HepG2 (cell line): ENCODE data around the gene RNF17. TPM values are rescaled to one million over a fixed set of nuclear protein-coding genes. Genes with fewer than 3 reads are reported as not detected.

Source experiments
- ATAC-seq: fragments of 200-7000 bp; cut with Tn5 transposase; 3 replicates; pipeline ENCODE4 v1.9.1; 2020; ENCODE audit warnings: mild to moderate bottlenecking, moderate library complexity
- BruUV-seq: library from RNA; stranded (reverse); fragments of 400-500 nt; replicated peaks from 2 replicates; lab custom pipeline; 2021; lab: Mats Ljungman, UMichigan
- CTCF ChIA-PET: fragments of 300-600 bp; formaldehyde crosslinking; extraction: SDS; loops from one replicate; lab custom pipeline; 2021; ENCODE audit warnings: low total read pairs, inconsistent platforms, low intra/inter-chr PET ratio; lab: Yijun Ruan, JAX
- POLR2A ChIA-PET: fragments of 350-600 bp; sonication (Branson Sonifier 250); formaldehyde crosslinking; loops from one replicate; lab custom pipeline; 2020; ENCODE audit warnings: antibody characterized with exemption, inconsistent platforms; lab: Yijun Ruan, JAX
- DNase-seq: peaks from one replicate; pipeline ENCODE4 v3.0.0-alpha.2; 2015; ENCODE audit warnings: low spot score
- FAIRE-seq: peaks from 3 replicates; lab custom pipeline; 2011; peaks lifted over from hg19 to GRCh38; lab: Jason Lieb, UNC
- H2AFZ ChIP-seq: one replicate; pipeline ENCODE4 v1.6.1; 2011; ENCODE audit warnings: low read length, inconsistent platforms
- H3K27ac ChIP-seq: fragments of 300-600 bp; 3 replicates; pipeline ENCODE4 v1.8.0; 2011; ENCODE audit warnings: mixed run types, mild to moderate bottlenecking, mixed read lengths, low read length, inconsistent platforms; ENCODE audit not compliant: insufficient read depth; ENCODE audit errors: extremely low read length
- H3K27me3 ChIP-seq, 2 experiments: fragments of 200-600 bp in 1 of 2; 2 replicates in 1 of 2; 3 replicates in 1 of 2; pipeline versions ENCODE4 v1.6.0 to v1.8.0; 2011; ENCODE audit warnings: low read length in 2 of 2, mild to moderate bottlenecking in 2 of 2, moderate library complexity in 2 of 2, inconsistent platforms in 1 of 2; ENCODE audit not compliant: insufficient read depth in 2 of 2, control insufficient read depth in 1 of 2
- H3K36me3 ChIP-seq, 2 experiments: fragments of 200-600 bp in 1 of 2; replicated peaks in 1 of 2; 2 replicates in 1 of 2; 3 replicates in 1 of 2; pipeline versions ENCODE4 v1.5.1 to v1.8.0; 2011; ENCODE audit warnings: low read length in 2 of 2, inconsistent platforms in 1 of 2; ENCODE audit not compliant: insufficient read depth in 2 of 2, control insufficient read depth in 1 of 2
- H3K4me1 ChIP-seq: 2 replicates; pipeline ENCODE4 v1.5.1; 2012; ENCODE audit warnings: low read length, inconsistent platforms; ENCODE audit not compliant: insufficient read depth
- H3K4me2 ChIP-seq: 2 replicates; pipeline ENCODE4 v1.6.0; 2011; ENCODE audit warnings: low read depth, low read length, inconsistent platforms
- H3K4me3 ChIP-seq, 3 experiments: fragments of 200-600 bp in 1 of 3; sonication (generic), shearing (Covaris generic) in 1 of 3; replicated peaks in 1 of 3; 2 replicates each; pipeline ENCODE4 v1.5.1; 2011 to 2016; ENCODE audit warnings: low read length in 3 of 3, inconsistent platforms in 2 of 3, low read depth in 2 of 3, mild to moderate bottlenecking in 2 of 3, control low read depth in 1 of 3, mixed read lengths in 1 of 3; ENCODE audit not compliant: insufficient read depth in 1 of 3
- H3K79me2 ChIP-seq: one replicate; pipeline ENCODE4 v1.6.1; 2011; ENCODE audit warnings: low read length, inconsistent platforms; ENCODE audit not compliant: insufficient read depth
- H3K9ac ChIP-seq: 2 replicates; pipeline ENCODE4 v1.6.0; 2011; ENCODE audit warnings: mild to moderate bottlenecking, low read depth, low read length, inconsistent platforms; ENCODE audit not compliant: insufficient read depth
- H3K9me3 ChIP-seq: 2 replicates; pipeline ENCODE4 v1.5.1; 2012; ENCODE audit warnings: mild to moderate bottlenecking, low read length
- H4K20me1 ChIP-seq: 2 replicates; pipeline ENCODE4 v1.6.0; 2011; ENCODE audit warnings: inconsistent platforms, mild to moderate bottlenecking, low read length, moderate library complexity; ENCODE audit not compliant: insufficient read depth
- DMAP1 ChIP-seq: IDR thresholded peaks from 2 replicates; pipeline ENCODE4 v1.6.1; 2016
- HMG20B ChIP-seq: conservative IDR thresholded peaks from 2 replicates; pipeline ENCODE4 v1.6.1; 2016; ENCODE audit warnings: missing genetic modification reagents, missing compliant biosample characterization
- HOMEZ ChIP-seq: IDR thresholded peaks from 2 replicates; pipeline ENCODE4 v1.6.1; 2016; ENCODE audit warnings: low read depth
- ISX ChIP-seq: sonication (generic); formaldehyde crosslinking; conservative IDR thresholded peaks from 2 replicates; pipeline ENCODE4 v1.5.0; 2020; ENCODE audit warnings: missing genetic modification reagents
- MEIS1 ChIP-seq: sonication (generic); formaldehyde crosslinking; IDR thresholded peaks from 2 replicates; pipeline ENCODE4 v1.9.0; 2021; ENCODE audit warnings: mild to moderate bottlenecking, missing genetic modification reagents, moderate library complexity, borderline replicate concordance
- MXD1 ChIP-seq: sonication (generic); formaldehyde crosslinking; IDR thresholded peaks from 2 replicates; pipeline ENCODE4 v1.4.0; 2020; ENCODE audit warnings: mild to moderate bottlenecking, missing genetic modification reagents
- PBX2 ChIP-seq: IDR thresholded peaks from 2 replicates; pipeline ENCODE4 v1.6.1; 2016; ENCODE audit warnings: control low read depth
- PHF21A ChIP-seq: sonication (generic); formaldehyde crosslinking; IDR thresholded peaks from 2 replicates; pipeline ENCODE4 v1.5.0; 2020; ENCODE audit warnings: mild to moderate bottlenecking, missing genetic modification reagents
- SALL2 ChIP-seq: sonication (generic); formaldehyde crosslinking; IDR thresholded peaks from 2 replicates; pipeline ENCODE4 v1.8.1; 2023; ENCODE audit warnings: mild to moderate bottlenecking, missing genetic modification reagents, inconsistent platforms
- ZBTB20 ChIP-seq: sonication (generic); formaldehyde crosslinking; IDR thresholded peaks from 2 replicates; pipeline ENCODE4 v1.8.1; 2023; ENCODE audit warnings: missing genetic modification reagents, low read depth, mild to moderate bottlenecking, borderline replicate concordance
- ZNF101 ChIP-seq: sonication (generic); formaldehyde crosslinking; IDR thresholded peaks from 2 replicates; pipeline ENCODE4 v1.4.0; 2020; ENCODE audit warnings: mild to moderate bottlenecking, low read depth, missing genetic modification reagents, borderline replicate concordance
- ZNF136 ChIP-seq: sonication (generic); formaldehyde crosslinking; IDR thresholded peaks from 2 replicates; pipeline ENCODE4 v1.8.1; 2022; ENCODE audit warnings: low read depth, mild to moderate bottlenecking, moderate library complexity, missing genetic modification reagents
- ZNF138 ChIP-seq: sonication (generic); formaldehyde crosslinking; IDR thresholded peaks from 2 replicates; pipeline ENCODE4 v1.5.0; 2020; ENCODE audit warnings: mild to moderate bottlenecking, low read depth, missing genetic modification reagents
- ZNF460 ChIP-seq: sonication (generic); formaldehyde crosslinking; IDR thresholded peaks from 2 replicates; pipeline ENCODE4 v1.5.1; 2020; ENCODE audit warnings: missing genetic modification reagents, mild to moderate bottlenecking, borderline replicate concordance
- ZNF614 ChIP-seq: IDR thresholded peaks from 2 replicates; pipeline ENCODE4 v1.6.1; 2018; ENCODE audit warnings: missing biosample characterization, missing genetic modification reagents, inconsistent platforms, borderline replicate concordance
- WGBS: methylation state at CpG from one replicate; pipeline ENCODE4 v1.1.6; 2017; ENCODE audit warnings: low lambda C conversion rate; 5-methylcytosine and 5-hydroxymethylcytosine counted together
- in situ Hi-C: cut with HindIII; loops from 2 replicates; pipeline ENCODE4 v1.10.0; 2017; ENCODE audit warnings: low pct_unique_long_range_greater_than_20kb; ENCODE audit not compliant: extremely low pct_ligation_motif_present
- intact Hi-C: fragments of 100-400 bp; cut with micrococcal nuclease; formaldehyde crosslinking; loops from one replicate; pipeline ENCODE4 v1.10.0; 2022; ENCODE audit not compliant: unreplicated experiment
- polyA plus RNA-seq, 8 experiments: library from polyadenylated mRNA; depleted of rRNA in 3 of 8; stranded (reverse) in 7 of 8; unstranded in 1 of 8; fragments of >200 nt; fragmentation: Illumina TruSeq in 4 of 8; extraction: Trizol in 4 of 8; gene quantifications; 2 replicates each; pipeline versions ENCODE4 v1.2.1 to v1.2.3, GENCODE V29; 2011 to 2016; ENCODE audit warnings: low read depth in 4 of 8, missing spikeins in 1 of 8, mixed read lengths in 1 of 8; ENCODE audit not compliant: insufficient read depth in 1 of 8
- total RNA-seq, 5 experiments: library from RNA; depleted of rRNA; stranded (reverse); fragments of >200 nt; fragmentation: Illumina TruSeq; extraction: Trizol; gene quantifications; 2 replicates each; pipeline ENCODE4 v1.2.3, GENCODE V29; 2016; ENCODE audit warnings: low read depth in 1 of 5

RNF17 gene
- total and polyA plus RNA-seq, 2 of the 13 experiments (the other 11 are each of a cell fraction or from before 2014, with no cell fraction given): not detected

- Histone ChIP-seq H3K4me2 (no peak overlapping the region), H3K4me3 (no peak overlapping the region), H3K27me3 (peaks cover 3 to 23% of the 10 kb centered on the region in 2 experiments; a peak in 3 of 5 replicates), H4K20me1 (no peaks in the 10 kb centered on the region), H3K36me3 (no peaks in the 10 kb centered on the region), H3K4me1 (no peaks in the 10 kb centered on the region), H2AFZ (no peak overlapping the region), H3K27ac (no peak overlapping the region), H3K79me2 (no peaks in the 10 kb centered on the region), H3K9ac (no peak overlapping the region), H3K9me3 (no peaks in the 10 kb centered on the region)
- no peak for TF ChIP-seq ZNF460
- TF ChIP-seq ISX (CRISPR knock-in tag): no peak
- no peak for TF ChIP-seq HOMEZ (CRISPR knock-in tag)
- no peak for TF ChIP-seq DMAP1 (CRISPR knock-in tag)
- no peak for TF ChIP-seq ZNF101
- TF ChIP-seq MXD1 (CRISPR knock-in tag): no peak
- no peak for TF ChIP-seq ZNF138 (CRISPR knock-in tag)
- no peak for TF ChIP-seq ZNF614 (CRISPR knock-in tag)
- TF ChIP-seq ZBTB20 (CRISPR knock-in tag): no peak
- TF ChIP-seq PBX2 (CRISPR knock-in tag): no peak
- TF ChIP-seq SALL2 (CRISPR knock-in tag): no peak
- no peak for TF ChIP-seq MEIS1 (CRISPR knock-in tag)
- no peak for TF ChIP-seq ZNF136 (CRISPR knock-in tag)
- no peak for TF ChIP-seq HMG20B (CRISPR knock-in tag)
- no peak for TF ChIP-seq PHF21A (CRISPR knock-in tag)
- BruUV-seq: no TSS peak
- in situ Hi-C loops: no loop called here
- FAIRE-seq (no peak), DNase-seq (no peak), ATAC-seq (no peak)
- POLR2A ChIA-PET: no interaction called here
- CTCF ChIA-PET: no interaction called here
- intact Hi-C loops: no loop called here
- 9% methylated on average over 12 of the region's 12 CpGs for WGBS
Measured at GRCh38 chr13:24719139-24719538, 44.8 kb upstream of the RNF17 start.
